Measurements from ENCODE around the gene C16orf78.

GRCh38 chr16:49411121-49411970, 37.7 kb downstream of the C16orf78 start:
- TF ChIP-seq CTCF (IDR thresholded peaks at IDR 0.05) (no peak), EZH2 (IDR thresholded peaks at IDR 0.05) (no peak)

All from neural progenitor cell (in vitro differentiated cells).